HG03135 (cell line): ENCODE measurements around the gene CFAP52.
"Not testable (repeated sequence)": the region's sequence is repeated elsewhere in the genome, so short reads cannot be mapped to it uniquely, and the experiment has no call there.

ENCODE experiments used
- ATAC-seq: cut with Tn5 transposase; IDR thresholded peaks from one replicate; pipeline ENCODE4 v1.9.1; 2021; ENCODE audit warnings: mild to moderate bottlenecking, moderate library complexity; ENCODE audit not compliant: unreplicated experiment

CFAP52 gene

GRCh38 chr17:9644910-9645751 is 68.7 kb downstream of the CFAP52 start, which contains the start of gene USP43:
Gene USP43 (plus strand): TSS chr17:9645517. CDS start chr17:9645633, 116 bp downstream.
- no peak for ATAC-seq

- ATAC-seq, result no peak
Observed at GRCh38 chr17:9645851-9646545, 69.6 kb downstream of the CFAP52 start.

- ATAC-seq, result no peak
Observed at GRCh38 chr17:9646546-9646885, 70.1 kb downstream of the CFAP52 start.

- ATAC-seq, result no peak
Observed at GRCh38 chr17:9647014-9647413, 70.6 kb downstream of the CFAP52 start.

GRCh38 chr17:9648521-9649110 is 72.2 kb downstream of the CFAP52 start:
- ATAC-seq, result no peak

- no peak for ATAC-seq
Observed at GRCh38 chr17:9658593-9659211, 82.3 kb downstream of the CFAP52 start.

GRCh38 chr17:9661027-9661426 is 84.6 kb downstream of the CFAP52 start:
- no peak for ATAC-seq

GRCh38 chr17:9663511-9663910 is 87.1 kb downstream of the CFAP52 start:
- ATAC-seq, result not testable (repeated sequence)

GRCh38 chr17:9666461-9667050 is 90.1 kb downstream of the CFAP52 start:
- ATAC-seq, result no peak

- ATAC-seq, result no peak
Observed at GRCh38 chr17:9668517-9668916, 92.1 kb downstream of the CFAP52 start.

- no peak for ATAC-seq
Observed at GRCh38 chr17:9669551-9670008, 93.1 kb downstream of the CFAP52 start.

- ATAC-seq, result no peak
Observed at GRCh38 chr17:9670596-9670995, 94.2 kb downstream of the CFAP52 start.

GRCh38 chr17:9671559-9671958 is 95.1 kb downstream of the CFAP52 start:
- no peak for ATAC-seq

GRCh38 chr17:9672266-9672665 is 95.8 kb downstream of the CFAP52 start:
- no peak for ATAC-seq

- ATAC-seq, result no peak
Observed at GRCh38 chr17:9672691-9673090, 96.2 kb downstream of the CFAP52 start.

GRCh38 chr17:9676084-9676483 is 99.6 kb downstream of the CFAP52 start:
- no peak for ATAC-seq

GRCh38 chr17:9676820-9677310 is 100.4 kb downstream of the CFAP52 start:
- no peak for ATAC-seq

GRCh38 chr17:9677411-9677810 is 101.0 kb downstream of the CFAP52 start:
- no peak for ATAC-seq

- no peak for ATAC-seq
Observed at GRCh38 chr17:9677896-9678295, 101.5 kb downstream of the CFAP52 start.

- ATAC-seq, result no peak
Observed at GRCh38 chr17:9684955-9685621, 108.6 kb downstream of the CFAP52 start.
